ENCODE data around the gene SLC23A2.

Gene SLC23A2

GRCh38 chr20:4821590-4821989 is 179.7 kb downstream of the SLC23A2 start:
- peaks cover 13% of the 10 kb centered on the region for H3K27me3 ChIP-seq (replicated peaks)
- no peak overlapping the region for H3K4me3 ChIP-seq (ENCODE audit: low read depth, low read length)
- in situ Hi-C loops (cut with HindIII; ENCODE audit: low pct_ligation_motif_present, low sequenced_read_pairs): no loop called here
- H3K36me3 ChIP-seq (replicated peaks): no peaks in the 10 kb centered on the region
- TF ChIP-seq CTCF (IDR thresholded peaks at IDR 0.05; ENCODE audit: low read depth, low read length, missing control alignments): no peak
- no peak for DNase-seq
- no peak overlapping the region for H3K27ac ChIP-seq

- H3K27me3 ChIP-seq (replicated peaks): peaks cover 13% of the 10 kb centered on the region
- no peak overlapping the region for H3K4me3 ChIP-seq (ENCODE audit: low read depth, low read length)
- DNase-seq: peak; percentile 38
- TF ChIP-seq CTCF (IDR thresholded peaks at IDR 0.05; ENCODE audit: low read depth, low read length, missing control alignments): no peak
- H3K36me3 ChIP-seq (replicated peaks): no peaks in the 10 kb centered on the region
- in situ Hi-C loops (cut with HindIII; ENCODE audit: low pct_ligation_motif_present, low sequenced_read_pairs): no loop called here
- H3K27ac ChIP-seq: no peak overlapping the region
These were observed 180.3 kb downstream of the SLC23A2 start for GRCh38 chr20:4820806-4821518.

- in situ Hi-C loops (cut with HindIII; ENCODE audit: low pct_ligation_motif_present, low sequenced_read_pairs): no loop called here
- no peak for DNase-seq
- no peak for TF ChIP-seq CTCF (IDR thresholded peaks at IDR 0.05; ENCODE audit: low read depth, low read length, missing control alignments)
- Histone ChIP-seq H3K27me3 (replicated peaks) (peaks cover 13% of the 10 kb centered on the region), H3K36me3 (replicated peaks) (no peaks in the 10 kb centered on the region), H3K27ac (no peak overlapping the region), H3K4me3 (ENCODE audit: low read depth, low read length) (no peak overlapping the region)
These were observed 181.4 kb downstream of the SLC23A2 start for GRCh38 chr20:4819901-4820300.

GRCh38 chr20:4817230-4817671 is 184.1 kb downstream of the SLC23A2 start:
- in situ Hi-C loops (cut with HindIII; ENCODE audit: low pct_ligation_motif_present, low sequenced_read_pairs): no loop called here
- Histone ChIP-seq H3K27ac (no peak overlapping the region), H3K27me3 (replicated peaks) (peaks cover 4% of the 10 kb centered on the region), H3K36me3 (replicated peaks) (no peaks in the 10 kb centered on the region), H3K4me3 (ENCODE audit: low read depth, low read length) (no peak overlapping the region)
- peak; percentile 20 for TF ChIP-seq CTCF (IDR thresholded peaks at IDR 0.05; ENCODE audit: low read depth, low read length, missing control alignments)
- no peak for DNase-seq

GRCh38 chr20:4815628-4816027 is 185.7 kb downstream of the SLC23A2 start:
- Histone ChIP-seq H3K36me3 (replicated peaks) (no peaks in the 10 kb centered on the region), H3K27ac (no peak overlapping the region), H3K27me3 (replicated peaks) (no peaks in the 10 kb centered on the region), H3K4me3 (ENCODE audit: low read depth, low read length) (no peak overlapping the region)
- in situ Hi-C loops (cut with HindIII; ENCODE audit: low pct_ligation_motif_present, low sequenced_read_pairs): no loop called here
- no peak for DNase-seq
- no peak for TF ChIP-seq CTCF (IDR thresholded peaks at IDR 0.05; ENCODE audit: low read depth, low read length, missing control alignments)
